Activated CD8-positive, alpha-beta memory T cell treated with anti-CD3 and anti-CD28 coated beads, Interleukin-2, amount 10 ng/mL, durations not matched to agents 7 days and 5 days (primary cell): ENCODE measurements around the gene ZNF813. TPM values are rescaled to one million over a fixed set of nuclear protein-coding genes. Genes with fewer than 3 reads are reported as not detected.
A peak's percentile ranks its signal among the peaks of the same experiment; 100 is the strongest.

ENCODE experiments used
- ATAC-seq: fragments of 150-1000 bp; cut with Tn5 transposase; one replicate; pipeline ENCODE4 v1.10.0; 2021; ENCODE audit warnings: moderate library complexity
- CTCF ChIA-PET: fragments of 350-600 bp; sonication (Branson Sonifier 250); formaldehyde crosslinking; loops from one replicate; lab custom pipeline; 2021; ENCODE audit warnings: antibody characterized with exemption; lab: Charles Lee
- DNase-seq: peaks from one replicate; pipeline ENCODE4 v3.0.0-alpha.2; 2020
- H3K27ac Mint-ChIP-seq: one replicate; pipeline ENCODE4 v1.8.0; 2021; ENCODE audit warnings: mild to moderate bottlenecking, mixed read lengths
- H3K27me3 Mint-ChIP-seq: one replicate; pipeline ENCODE4 v1.8.0; 2021; ENCODE audit warnings: mixed read lengths
- H3K36me3 Mint-ChIP-seq: one replicate; pipeline ENCODE4 v1.8.0; 2021; ENCODE audit warnings: mild to moderate bottlenecking, mixed read lengths
- H3K4me1 Mint-ChIP-seq: one replicate; pipeline ENCODE4 v1.8.0; 2021; ENCODE audit warnings: mixed read lengths
- H3K4me3 Mint-ChIP-seq: one replicate; pipeline ENCODE4 v1.8.0; 2021; ENCODE audit warnings: mild to moderate bottlenecking, moderate library complexity, mixed read lengths
- H3K9me3 Mint-ChIP-seq: one replicate; pipeline ENCODE4 v1.8.0; 2022; ENCODE audit warnings: low read depth, mixed read lengths
- total RNA-seq, 2 experiments: library from RNA; stranded (reverse); gene quantifications; one replicate each; pipeline ENCODE4 v1.2.3, GENCODE V29; 2021

ZNF813 gene
- total RNA-seq, 2 experiments from 2014 or later, result 5.5 TPM

DNA sequence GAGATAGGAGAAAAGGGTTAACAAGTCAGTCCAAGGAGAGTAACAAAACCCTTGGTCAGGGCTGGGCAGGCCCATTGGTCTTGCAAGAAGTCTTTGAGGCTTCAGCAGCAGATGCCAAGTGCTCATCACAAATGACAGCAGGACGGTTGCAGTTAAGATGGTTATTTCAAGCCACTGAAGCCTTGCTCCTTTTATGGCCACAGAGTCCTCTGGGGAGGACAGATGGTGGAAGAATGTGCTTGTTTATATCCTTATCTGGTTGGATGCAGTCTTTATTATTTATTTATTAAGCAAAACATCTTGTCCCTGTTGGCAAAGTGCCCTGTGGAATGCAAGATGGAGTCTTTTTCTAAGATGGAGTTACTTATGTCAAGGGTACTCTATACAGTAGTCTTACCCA, 51.2 kb downstream of the ZNF813 start:
- H3K27me3 Mint-ChIP-seq, result no peaks in the 10 kb centered on the region
- CTCF ChIA-PET, result no interaction called here

DNA sequence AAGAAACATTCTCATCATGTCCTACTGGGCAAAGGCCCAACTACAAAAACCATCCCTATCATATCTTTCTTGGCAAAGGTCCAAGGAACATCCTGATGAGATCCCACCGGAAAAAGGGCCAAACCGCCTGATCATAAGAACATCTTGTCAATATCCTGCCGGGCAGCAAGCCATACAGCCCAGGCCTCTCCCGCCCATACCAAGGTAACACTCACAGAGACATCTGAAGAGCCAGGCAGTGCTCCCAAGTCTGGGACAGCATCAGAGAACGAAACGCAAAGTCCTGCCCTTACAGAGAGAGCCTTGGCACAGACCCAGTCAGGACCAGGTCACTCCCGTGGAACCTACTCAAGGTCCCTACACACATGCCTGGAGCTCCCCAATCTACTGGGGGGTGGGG, 51.9 kb downstream of the ZNF813 start:
- Mint-ChIP-seq H3K36me3 (peaks cover 26% of the 10 kb centered on the region), H3K9me3 (peaks cover 6% of the 10 kb centered on the region), H3K27ac (no peak overlapping the region), H3K27me3 (no peaks in the 10 kb centered on the region), H3K4me3 (peak overlapping the region; percentile 4), H3K4me1 (peaks cover 24% of the 10 kb centered on the region)
- CTCF ChIA-PET, result interaction anchor here (2.1 kb wide), 1 partner anchor 18 kb away, joined by 7 read pairs; the partner anchor contains the start of gene ZNF331
- no peak for ATAC-seq
- no peak for DNase-seq

More for the DNA sequence above, 51.2 kb downstream of the ZNF813 start:
- Mint-ChIP-seq H3K9me3 (peaks cover 6% of the 10 kb centered on the region), H3K36me3 (peaks cover 21% of the 10 kb centered on the region), H3K27ac (no peak overlapping the region), H3K4me3 (no peak overlapping the region), H3K4me1 (peaks cover 24% of the 10 kb centered on the region)
- DNase-seq (no peak), ATAC-seq (no peak)

DNA sequence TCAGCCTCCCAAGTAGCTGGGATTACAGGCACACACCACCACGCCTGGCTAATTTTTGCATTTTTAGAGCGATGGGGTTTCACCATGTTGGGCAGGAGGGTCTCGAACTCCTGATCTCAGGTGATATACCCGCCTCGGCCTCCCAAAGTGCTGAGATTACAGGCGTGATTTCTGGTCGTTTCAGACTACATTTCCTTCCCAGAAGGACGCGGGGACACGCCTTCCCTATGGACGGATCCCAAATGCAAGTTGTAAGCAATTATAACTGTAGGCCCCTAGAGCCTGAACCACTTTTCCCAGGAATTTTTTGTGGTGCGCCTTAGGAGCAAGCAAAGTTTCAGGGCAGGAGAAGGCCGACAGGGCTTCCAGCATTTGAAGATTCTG, 52.6 kb downstream of the ZNF813 start:
- peaks cover 4% of the 10 kb centered on the region for H3K9me3 Mint-ChIP-seq
- H3K36me3 Mint-ChIP-seq, result peaks cover 29% of the 10 kb centered on the region
- H3K27ac Mint-ChIP-seq, result peak overlapping the region; percentile 91
- no peaks in the 10 kb centered on the region for H3K27me3 Mint-ChIP-seq
- H3K4me3 Mint-ChIP-seq, result peak overlapping the region; percentile 98
- ATAC-seq, result no peak
- DNase-seq, result no peak
- CTCF ChIA-PET, result interaction anchor here (0.8 to 2.1 kb wide), 5 partner anchors 10 to 89 kb away, joined by 3 to 7 read pairs (median 4); partner anchors contain the start of gene ZNF331
- H3K4me1 Mint-ChIP-seq, result peaks cover 24% of the 10 kb centered on the region

DNA sequence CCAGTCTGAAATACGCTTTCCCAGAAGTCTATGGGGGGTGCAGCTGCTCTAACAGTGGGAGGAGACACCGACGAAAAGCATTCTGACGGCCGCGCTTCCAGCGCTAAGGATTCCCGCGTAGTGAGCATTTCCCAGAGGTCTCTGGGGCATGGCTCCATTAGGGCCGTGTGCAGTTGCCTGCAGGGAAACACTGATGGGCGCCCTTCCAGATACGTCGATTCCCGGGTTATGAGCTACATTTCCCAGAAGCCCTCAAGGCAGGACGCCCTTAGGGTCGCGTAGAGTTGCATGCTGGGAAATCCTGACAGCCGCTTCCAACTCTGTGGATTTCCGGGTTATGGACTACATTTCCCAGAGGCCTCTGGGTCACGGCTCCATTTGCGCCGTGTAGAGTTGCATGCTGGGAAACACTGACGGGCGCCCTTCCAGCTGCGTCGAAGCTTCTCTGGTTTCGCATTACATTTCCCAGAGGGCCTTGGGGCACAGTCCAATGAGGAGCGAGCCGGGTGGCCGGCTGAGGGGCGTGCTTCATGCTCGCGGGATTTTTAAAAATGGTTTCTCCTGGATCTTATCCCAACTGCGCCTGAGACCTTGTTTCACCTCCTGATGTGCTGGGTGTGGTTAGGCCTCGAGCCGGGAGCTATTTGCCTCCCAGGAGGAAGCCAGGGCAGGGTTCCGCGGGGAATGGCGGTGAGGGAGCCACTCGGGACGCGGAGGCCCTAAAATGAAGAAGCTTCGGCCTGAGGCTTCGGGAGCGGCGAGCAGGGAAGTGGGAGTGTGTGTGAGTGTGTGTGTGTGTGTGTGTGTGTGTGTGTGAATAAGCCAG, 53.2 kb downstream of the ZNF813 start:
- CTCF ChIA-PET, result interaction anchor here (0.6 to 2.1 kb wide), 6 partner anchors 10 to 268 kb away, joined by 3 to 7 read pairs (median 4); partner anchors contain the start of gene ZNF331
- peaks cover 35% of the 10 kb centered on the region for H3K36me3 Mint-ChIP-seq
- DNase-seq (peak; percentile 95), ATAC-seq (peak; percentile 99)
- H3K27me3 Mint-ChIP-seq, result no peaks in the 10 kb centered on the region
- H3K4me1 Mint-ChIP-seq, result peaks cover 24% of the 10 kb centered on the region
- H3K27ac Mint-ChIP-seq, result peak overlapping the region; percentile 91
- H3K4me3 Mint-ChIP-seq, result peak overlapping the region; percentile 98
- peaks cover 7% of the 10 kb centered on the region for H3K9me3 Mint-ChIP-seq

DNA sequence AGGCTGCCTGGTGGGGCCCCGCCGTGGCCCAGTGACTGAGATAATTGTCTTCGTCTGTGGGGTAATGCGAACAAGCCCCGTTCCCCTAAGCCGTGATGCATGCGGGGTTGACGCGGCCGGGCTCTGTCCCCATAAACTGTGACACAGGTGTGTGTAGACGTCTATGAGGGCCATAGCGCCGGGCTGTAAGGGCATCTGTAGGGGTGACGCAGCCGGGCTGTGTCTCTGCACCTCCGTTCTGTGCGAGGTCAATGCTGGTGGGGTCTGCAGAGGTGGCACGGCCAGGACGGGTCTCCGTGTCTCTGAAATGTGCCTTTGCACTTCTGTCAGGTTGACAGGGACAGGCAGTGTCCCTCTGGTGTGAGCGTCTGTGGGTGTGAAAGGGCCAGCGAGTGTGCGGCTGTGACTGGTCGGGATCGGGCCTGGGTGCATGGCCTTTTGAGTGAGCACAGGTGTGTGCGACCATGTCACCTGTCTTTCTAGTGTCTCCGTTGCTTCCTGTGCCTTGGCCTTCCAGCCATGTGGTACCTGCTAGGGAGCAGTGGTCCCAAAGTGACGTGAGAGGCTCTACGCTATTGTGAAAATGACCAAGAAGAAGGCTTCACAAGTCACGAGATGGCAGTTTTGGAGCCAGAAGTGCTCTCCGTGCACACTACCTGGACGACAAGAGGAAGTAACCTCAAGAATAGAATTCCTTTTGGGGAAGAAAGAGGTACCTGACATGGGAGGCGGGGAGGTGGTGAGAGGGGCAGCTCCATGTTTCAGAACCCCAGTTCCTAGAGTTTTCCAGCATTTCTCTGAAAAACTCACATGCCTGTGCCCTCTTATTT, 54.1 kb downstream of the ZNF813 start:
- CTCF ChIA-PET, result interaction anchor here (1.5 to 2.1 kb wide), 2 partner anchors 15 to 91 kb away, joined by 4 to 7 read pairs; partner anchors contain the start of gene ZNF331
- peak; percentile 3 for ATAC-seq

DNA sequence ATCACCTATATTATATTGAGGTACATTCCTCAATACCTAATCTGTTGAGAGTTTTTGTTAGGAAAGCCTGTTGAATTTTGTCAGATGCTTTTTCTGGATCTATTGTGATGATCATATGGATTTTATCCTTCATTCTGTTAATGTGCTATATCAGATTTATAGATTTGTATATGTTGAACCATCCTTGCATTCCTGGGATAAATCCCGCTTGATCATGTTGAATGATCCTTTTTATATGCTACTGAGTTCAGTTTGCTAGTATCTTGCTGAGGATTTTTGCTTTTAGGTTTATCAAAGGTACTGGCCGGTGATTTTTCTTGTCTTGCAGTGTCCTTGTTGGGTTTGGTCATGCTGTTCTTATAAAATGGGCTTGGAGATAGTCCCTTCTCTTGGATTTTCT, 58.4 kb downstream of the ZNF813 start:
- Mint-ChIP-seq H3K4me3 (no peak overlapping the region), H3K36me3 (peaks cover 58% of the 10 kb centered on the region), H3K9me3 (peaks cover 18% of the 10 kb centered on the region), H3K4me1 (peaks cover 18% of the 10 kb centered on the region), H3K27me3 (no peaks in the 10 kb centered on the region), H3K27ac (no peak overlapping the region)
- DNase-seq (no peak), ATAC-seq (no peak)
- CTCF ChIA-PET, result no interaction called here

More for the DNA sequence above, 54.1 kb downstream of the ZNF813 start:
- Mint-ChIP-seq H3K9me3 (peaks cover 11% of the 10 kb centered on the region), H3K4me3 (peak overlapping the region; percentile 98), H3K4me1 (peaks cover 24% of the 10 kb centered on the region), H3K36me3 (peaks cover 40% of the 10 kb centered on the region), H3K27me3 (no peaks in the 10 kb centered on the region), H3K27ac (peak overlapping the region; percentile 91)
- no peak for DNase-seq

DNA sequence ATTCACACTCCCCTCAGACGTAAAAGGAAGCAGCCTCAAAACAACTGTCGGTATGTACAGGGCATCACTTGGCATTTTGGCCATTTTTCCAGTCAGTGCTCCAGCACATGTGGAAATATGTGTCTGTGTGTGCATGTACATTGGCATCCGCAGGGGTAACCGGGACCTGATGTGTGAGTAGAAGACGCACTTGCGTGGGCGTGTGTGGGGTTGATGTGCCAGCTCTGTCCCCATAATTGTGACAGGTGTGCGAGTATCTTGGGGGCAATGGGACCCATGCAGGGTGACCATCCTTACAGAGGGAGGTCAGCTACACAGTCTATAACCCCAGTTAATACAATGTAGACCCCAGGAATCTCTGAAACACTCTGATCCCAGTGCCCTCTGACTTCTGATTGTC, 63.1 kb downstream of the ZNF813 start:
- Mint-ChIP-seq H3K27me3 (no peaks in the 10 kb centered on the region), H3K36me3 (peaks cover 44% of the 10 kb centered on the region), H3K4me1 (no peaks in the 10 kb centered on the region), H3K27ac (no peak overlapping the region), H3K9me3 (peaks cover 14% of the 10 kb centered on the region), H3K4me3 (no peak overlapping the region)
- DNase-seq (no peak), ATAC-seq (no peak)
- CTCF ChIA-PET, result interaction anchor here (1.2 kb wide), 1 partner anchor 10 kb away, joined by 3 read pairs; no protein-coding TSS in a partner anchor

DNA sequence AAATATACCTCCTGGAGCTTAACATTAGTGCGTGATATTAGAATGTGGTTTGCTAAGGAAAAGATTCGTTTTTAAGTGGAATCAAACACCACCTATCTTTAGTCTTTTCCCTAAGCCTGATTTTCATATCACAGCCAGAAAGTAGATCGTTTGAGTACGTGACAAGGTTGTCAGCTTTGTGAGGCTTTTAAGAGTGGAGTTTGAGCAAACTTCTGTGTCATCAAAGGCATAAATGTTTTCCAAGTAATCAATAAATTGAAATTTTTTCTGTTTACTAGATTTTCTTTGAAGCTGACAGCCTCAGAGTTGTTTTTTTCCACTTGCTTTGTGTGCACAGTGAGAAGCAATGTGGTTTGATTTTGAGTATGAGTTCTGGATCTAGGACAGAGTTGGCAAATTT, 63.9 kb downstream of the ZNF813 start:
- peaks cover 8% of the 10 kb centered on the region for H3K4me1 Mint-ChIP-seq
- no peak for DNase-seq
- peaks cover 42% of the 10 kb centered on the region for H3K36me3 Mint-ChIP-seq
- CTCF ChIA-PET, result interaction anchor here (1.2 kb wide), 1 partner anchor 11 kb away, joined by 3 read pairs; no protein-coding TSS in a partner anchor
- ATAC-seq, result no peak
- H3K27ac Mint-ChIP-seq, result no peak overlapping the region
- peaks cover 9% of the 10 kb centered on the region for H3K9me3 Mint-ChIP-seq
- H3K4me3 Mint-ChIP-seq, result no peak overlapping the region
- H3K27me3 Mint-ChIP-seq, result no peaks in the 10 kb centered on the region

DNA sequence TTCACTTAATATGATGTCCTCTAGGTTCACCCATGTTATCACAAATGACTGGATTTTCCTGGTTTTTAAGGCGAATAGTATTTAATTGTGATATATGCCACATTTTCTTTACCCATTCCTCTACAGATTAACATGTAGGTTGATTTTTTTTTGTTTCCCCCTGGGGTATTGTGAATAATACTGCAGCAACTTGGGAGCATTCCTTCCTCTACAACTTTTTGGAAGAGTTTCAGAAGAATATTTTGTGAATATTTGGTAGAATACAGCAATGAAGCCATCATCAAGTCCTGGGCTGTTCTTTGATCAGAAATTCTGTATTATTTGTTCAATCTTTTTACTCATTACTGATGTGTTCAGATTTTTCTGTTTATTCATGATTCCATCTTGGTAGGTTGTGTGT, 64.8 kb downstream of the ZNF813 start:
- peaks cover 42% of the 10 kb centered on the region for H3K36me3 Mint-ChIP-seq
- H3K4me3 Mint-ChIP-seq, result no peak overlapping the region
- peaks cover 15% of the 10 kb centered on the region for H3K4me1 Mint-ChIP-seq
- H3K27ac Mint-ChIP-seq, result no peak overlapping the region
- DNase-seq (no peak), ATAC-seq (no peak)
- no peaks in the 10 kb centered on the region for H3K27me3 Mint-ChIP-seq
- H3K9me3 Mint-ChIP-seq, result peaks cover 6% of the 10 kb centered on the region
- CTCF ChIA-PET, result no interaction called here

DNA sequence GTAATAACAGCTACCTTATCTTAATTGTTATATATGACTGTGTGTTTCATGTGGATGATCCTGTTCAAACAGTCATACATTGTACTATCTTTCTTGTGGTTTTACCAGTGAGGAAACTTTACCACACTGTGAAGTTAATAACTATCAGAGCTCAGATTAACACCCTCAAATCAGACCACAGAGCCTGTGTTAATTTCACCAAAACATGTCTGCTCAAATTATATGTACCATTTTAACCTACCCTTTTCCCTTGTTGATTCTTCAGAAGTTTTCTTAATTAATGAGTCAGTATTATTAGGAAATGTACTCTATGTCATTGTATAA, 68.7 kb downstream of the ZNF813 start:
- no peak for ATAC-seq
- Mint-ChIP-seq H3K4me1 (peaks cover 24% of the 10 kb centered on the region), H3K27me3 (no peaks in the 10 kb centered on the region), H3K27ac (no peak overlapping the region), H3K9me3 (no peaks in the 10 kb centered on the region), H3K4me3 (no peak overlapping the region), H3K36me3 (peaks cover 44% of the 10 kb centered on the region)
- CTCF ChIA-PET, result interaction anchor here (1.8 kb wide), 1 partner anchor 16 kb away, joined by 7 read pairs; no protein-coding TSS in a partner anchor
- no peak for DNase-seq

DNA sequence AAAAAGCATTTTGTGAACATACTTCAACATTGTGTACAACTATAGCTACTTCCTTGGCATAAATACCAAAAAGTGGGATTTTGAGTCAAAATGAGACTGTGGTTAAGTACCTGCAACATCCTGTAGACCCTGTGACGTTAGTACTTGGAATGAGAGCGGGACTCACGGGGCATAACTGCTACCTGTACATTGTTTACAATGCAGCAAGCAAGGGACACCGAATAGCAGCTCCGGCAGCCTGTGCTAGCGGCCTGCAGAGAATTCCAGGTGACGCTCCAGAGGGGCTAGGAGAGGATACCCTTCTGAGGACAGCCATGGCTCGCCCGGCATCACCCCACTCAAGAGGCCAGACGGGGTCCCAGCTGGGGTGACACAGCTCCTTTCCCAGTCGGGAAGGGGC, 69.6 kb downstream of the ZNF813 start:
- no peak for ATAC-seq
- H3K27ac Mint-ChIP-seq, result peak overlapping the region; percentile 96
- H3K4me3 Mint-ChIP-seq, result peak overlapping the region; percentile 87
- H3K9me3 Mint-ChIP-seq, result no peaks in the 10 kb centered on the region
- CTCF ChIA-PET, result interaction anchor here (1.0 to 1.8 kb wide), 4 partner anchors 16 to 209 kb away, joined by 3 to 7 read pairs (median 3); no protein-coding TSS in a partner anchor
- H3K4me1 Mint-ChIP-seq, result peaks cover 24% of the 10 kb centered on the region
- H3K36me3 Mint-ChIP-seq, result peaks cover 49% of the 10 kb centered on the region
- DNase-seq, result no peak
- H3K27me3 Mint-ChIP-seq, result no peaks in the 10 kb centered on the region

DNA sequence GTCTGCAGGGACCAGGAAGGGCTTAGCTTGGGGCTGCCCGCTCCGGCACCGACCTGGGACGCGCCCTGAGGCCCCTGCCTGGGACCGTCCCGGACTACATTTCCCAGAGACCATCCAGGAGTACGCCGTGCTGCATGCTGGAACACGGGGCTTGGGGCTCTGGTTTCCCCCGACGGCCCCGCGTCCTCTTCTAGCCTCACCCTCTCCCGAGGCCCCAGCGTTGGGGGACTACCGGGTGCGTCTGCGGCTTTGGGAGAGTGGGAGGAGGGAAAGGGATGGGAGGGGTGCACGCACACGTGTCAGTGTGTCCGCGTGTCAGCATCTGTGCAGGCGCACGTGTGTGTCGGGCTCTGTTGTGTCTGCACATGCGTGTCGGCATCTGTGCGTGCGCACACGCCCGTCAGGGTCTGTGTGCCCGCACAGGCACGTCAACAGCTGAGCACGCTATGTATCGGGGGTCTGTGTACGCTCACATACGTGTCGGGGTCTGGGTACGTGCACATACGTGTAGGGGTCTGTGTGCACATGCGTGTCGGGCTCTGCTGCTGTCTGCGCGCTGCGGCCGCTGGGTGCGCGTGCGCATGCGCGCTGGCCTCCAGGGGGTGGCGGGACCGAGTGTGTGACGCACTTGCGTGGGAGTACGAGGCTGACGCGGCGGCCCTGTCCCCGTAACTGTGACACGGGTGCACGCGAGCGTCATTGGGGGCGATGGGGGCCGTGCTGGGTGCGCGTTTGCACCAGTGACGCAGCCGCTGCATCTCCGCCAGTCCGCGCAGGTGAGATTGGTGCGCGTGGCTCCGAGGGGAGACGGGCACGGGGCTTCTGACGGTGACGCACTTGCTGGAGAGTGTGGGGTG, 70.2 kb downstream of the ZNF813 start, which contains the start of gene ZNF331:
TSS of gene ZNF331 (plus strand) at position 625 of the 857 bp plus-strand sequence. CDS start 31,232 bp downstream, outside the sequence.
- Mint-ChIP-seq H3K27ac (peak within 1 kb of the TSS; percentile 96), H3K27me3 (no peaks in the 10 kb centered on the region), H3K36me3 (peaks cover 51% of the 10 kb centered on the region), H3K9me3 (no peaks in the 10 kb centered on the region), H3K4me3 (peak within 1 kb of the TSS; percentile 87), H3K4me1 (peaks cover 24% of the 10 kb centered on the region)
- CTCF ChIA-PET, result interaction anchor here (1.0 to 1.8 kb wide), 4 partner anchors 15 to 209 kb away, joined by 3 to 7 read pairs (median 3); no protein-coding TSS in a partner anchor
- DNase-seq, result peak; percentile 88
- peak; percentile 88 for ATAC-seq
